GM12864 (cell line): Measurements from ENCODE around the gene NOL9.
"Not testable (repeated sequence)": the region's sequence is repeated elsewhere in the genome, so short reads cannot be mapped to it uniquely, and the experiment has no call there.

Experiments used
- DNase-seq: peaks from one replicate; pipeline ENCODE4 v3.0.0-alpha.2; 2011; ENCODE audit warnings: low read depth
- H3K4me3 ChIP-seq: 2 replicates; pipeline ENCODE4 v1.5.1; 2011; ENCODE audit warnings: mild to moderate bottlenecking, low read depth, low read length, control low read depth
- CTCF ChIP-seq: IDR thresholded peaks from 2 replicates; pipeline ENCODE4 v1.5.1; 2011; ENCODE audit warnings: low read depth, mild to moderate bottlenecking, moderate library complexity, low read length, control low read depth, inconsistent platforms; ENCODE audit errors: missing control alignments

Gene NOL9

GRCh38 chr1:6494627-6495026 is 59.7 kb downstream of the NOL9 start:
- no peak for DNase-seq
- no peak for TF ChIP-seq CTCF
- no peak overlapping the region for H3K4me3 ChIP-seq

DNA sequence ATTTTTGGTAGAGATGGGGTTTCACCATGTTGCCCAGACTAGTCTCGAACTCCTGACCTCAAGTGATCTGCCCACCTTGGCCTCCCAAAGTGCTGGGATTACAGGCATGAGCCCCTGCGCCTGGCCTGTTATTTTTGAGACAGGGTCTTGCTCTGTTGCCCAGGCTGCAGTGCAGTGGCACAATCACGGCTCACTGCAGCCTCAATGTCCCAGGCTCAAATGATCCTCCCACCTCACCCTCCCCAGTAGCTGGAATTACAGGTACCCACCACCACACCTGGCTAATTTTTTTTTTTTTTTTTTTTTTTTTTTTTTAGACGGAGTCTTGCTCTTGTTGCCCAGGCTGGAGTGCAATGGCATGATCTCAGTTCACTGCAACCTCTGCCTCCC is 60.5 kb downstream of the NOL9 start:
- not testable (repeated sequence) for H3K4me3 ChIP-seq, DNase-seq

DNA sequence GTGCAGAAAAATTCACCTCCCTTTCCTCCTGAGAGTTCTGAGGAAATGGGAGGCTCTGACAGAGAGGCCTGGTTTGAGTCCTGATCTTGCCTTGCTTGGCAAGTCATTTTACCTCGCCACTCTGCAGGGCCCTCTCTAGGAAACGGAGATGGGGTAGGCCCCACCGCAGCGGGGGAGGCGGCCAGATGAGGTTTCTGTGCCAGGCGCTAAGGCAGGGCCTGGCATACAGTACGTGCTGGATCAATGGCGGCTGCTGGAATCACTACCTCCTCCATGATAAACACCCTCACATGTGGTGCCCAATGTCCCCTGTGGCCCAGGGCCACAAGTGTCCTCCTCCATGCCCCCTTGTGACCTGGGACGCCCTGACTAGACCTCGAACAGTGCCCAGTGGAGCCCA is 62.3 kb downstream of the NOL9 start:
- no peak overlapping the region for H3K4me3 ChIP-seq
- DNase-seq, result no peak
- no peak for TF ChIP-seq CTCF

DNA sequence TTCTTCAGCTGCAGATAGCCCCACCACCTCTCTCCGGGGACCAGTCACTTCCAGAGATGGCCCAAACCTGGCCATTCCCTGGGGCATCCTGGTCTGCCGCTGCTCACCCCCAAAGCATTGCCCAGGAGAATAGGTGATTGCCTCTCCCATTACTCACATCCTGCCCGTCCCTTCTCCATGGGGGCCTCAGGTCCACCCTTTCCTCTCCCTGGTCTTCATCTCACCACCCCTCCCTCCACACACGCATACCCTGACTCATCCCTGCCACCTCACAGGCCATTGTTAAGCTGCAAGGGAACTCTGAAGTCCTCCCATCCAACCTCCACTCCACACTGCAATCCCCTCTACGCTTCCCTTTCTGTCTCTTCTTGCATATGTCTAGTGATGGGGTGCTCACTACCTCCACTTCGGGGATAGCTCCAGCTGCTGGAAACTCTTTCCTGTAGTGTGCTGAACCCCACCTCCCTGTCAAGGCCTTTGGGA is 62.8 kb downstream of the NOL9 start, which contains the start of gene PLEKHG5:
Gene PLEKHG5, minus strand, starts transcription at position 188 of the 483 bp plus-strand sequence. CDS start 14,096 bp downstream, outside the sequence.
- TF ChIP-seq CTCF, result no peak
- peak within 1 kb of the TSS; percentile 68 for H3K4me3 ChIP-seq
- no peak for DNase-seq

- H3K4me3 ChIP-seq, result peak overlapping the region; percentile 68
- no peak for TF ChIP-seq CTCF
- DNase-seq, result no peak
These were observed 63.2 kb downstream of the NOL9 start for GRCh38 chr1:6491081-6491449.

DNA sequence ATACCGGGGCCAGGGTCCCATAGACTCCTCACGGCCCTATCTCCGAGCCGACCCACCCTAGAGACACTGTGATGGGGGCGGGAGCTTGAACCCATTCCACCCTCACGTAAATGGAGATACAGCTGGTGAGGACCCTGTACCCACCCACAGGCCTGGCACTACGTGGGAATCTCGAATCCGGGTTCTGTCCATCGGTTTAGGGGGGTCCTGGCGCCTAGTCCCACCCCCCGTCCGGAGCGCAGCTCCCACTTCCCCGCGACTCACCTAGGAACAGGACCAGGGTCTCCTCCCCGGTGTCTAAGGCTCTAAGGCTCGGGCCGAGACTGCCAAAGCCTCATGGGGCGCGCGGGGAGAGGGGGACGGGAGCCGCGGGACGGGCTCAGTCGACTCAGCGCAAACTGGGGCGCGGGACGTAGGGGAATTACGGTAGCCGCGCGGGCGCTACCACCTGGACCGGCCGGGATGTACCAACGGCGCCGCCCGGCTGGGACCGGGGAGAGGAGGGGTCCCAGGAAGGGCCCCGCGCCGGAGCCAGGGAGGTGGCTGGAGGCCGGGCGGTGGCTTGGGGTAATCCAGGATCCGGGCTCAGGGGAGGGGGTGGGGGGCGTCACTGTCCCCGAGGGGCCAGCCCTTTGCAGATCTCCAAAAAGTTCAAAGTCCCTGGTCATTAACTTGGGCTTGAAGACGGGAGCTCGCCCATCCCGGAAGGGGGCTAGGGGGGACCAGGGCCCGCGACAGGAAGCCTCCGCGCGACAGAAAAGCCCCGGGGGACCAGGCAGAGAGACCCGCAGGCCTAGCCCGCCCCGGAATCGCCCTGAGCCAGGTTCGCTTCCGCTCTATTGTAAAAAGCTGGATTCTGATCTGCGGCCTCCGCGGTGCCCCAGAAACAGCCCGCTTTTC is 63.9 kb downstream of the NOL9 start:
- no peak for TF ChIP-seq CTCF
- H3K4me3 ChIP-seq, result peak overlapping the region; percentile 68
- DNase-seq, result no peak

- peak; percentile 95 for TF ChIP-seq CTCF
- no peak for DNase-seq
- peak overlapping the region; percentile 68 for H3K4me3 ChIP-seq
These were observed 64.5 kb downstream of the NOL9 start for GRCh38 chr1:6489799-6490180.
